HG03025 (cell line): ENCODE data around the gene LRP1B.
"Not testable (repeated sequence)": the region's sequence is repeated elsewhere in the genome, so short reads cannot be mapped to it uniquely, and the experiment has no call there.

Experiments used
- ATAC-seq: cut with Tn5 transposase; IDR thresholded peaks from one replicate; pipeline ENCODE4 v1.9.1; 2021; ENCODE audit warnings: mild to moderate bottlenecking, moderate library complexity; ENCODE audit not compliant: unreplicated experiment, low FRiP score

Gene LRP1B

DNA sequence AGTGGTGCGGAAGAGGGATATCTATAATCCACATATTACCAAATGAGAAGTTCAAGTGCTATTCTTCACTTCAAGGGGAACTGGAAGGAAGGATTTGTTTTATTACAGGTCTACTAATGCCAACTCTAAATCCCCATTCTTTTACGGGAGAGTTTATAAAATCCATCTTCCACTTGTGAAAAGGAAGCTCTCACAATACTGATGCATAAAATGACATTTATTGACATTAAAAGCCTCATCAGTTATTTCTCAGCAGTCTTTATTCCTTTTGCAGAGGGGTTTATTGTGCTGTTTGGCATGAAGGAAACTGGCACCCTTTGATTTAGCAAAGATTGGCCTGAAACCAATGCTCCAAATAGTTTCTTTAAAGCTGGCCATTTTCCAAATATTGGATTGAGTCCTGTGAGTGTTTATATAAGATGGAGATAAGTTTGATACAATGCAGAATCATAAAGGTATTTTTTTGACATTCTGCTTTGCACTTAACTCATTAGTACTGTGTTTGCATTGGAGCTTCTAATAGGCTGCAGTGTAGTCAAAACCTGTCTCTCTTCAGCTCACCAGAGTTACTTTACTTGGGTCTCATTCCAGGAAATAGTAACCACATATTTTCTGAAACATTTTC, 26.6 kb downstream of the LRP1B start:
- ATAC-seq: no peak

DNA sequence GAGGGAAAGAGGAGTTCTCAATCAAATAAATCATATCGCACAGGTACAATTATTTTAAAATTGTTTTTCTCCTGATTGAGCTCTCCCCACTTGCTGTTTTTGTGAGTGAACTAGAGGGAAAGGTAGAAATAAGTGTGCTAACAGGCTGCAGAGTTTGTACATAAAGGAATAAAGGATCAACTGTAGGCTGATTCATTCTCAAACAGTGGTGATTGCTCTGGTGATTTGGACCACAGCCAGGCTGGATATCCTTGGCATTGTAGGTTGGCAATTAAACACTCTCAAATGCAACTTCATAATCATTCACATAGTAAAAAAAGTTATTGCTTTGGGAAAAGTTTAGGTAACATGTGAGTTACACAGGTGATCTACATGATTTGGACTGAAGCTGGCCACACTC, 29.8 kb downstream of the LRP1B start:
- no peak for ATAC-seq

DNA sequence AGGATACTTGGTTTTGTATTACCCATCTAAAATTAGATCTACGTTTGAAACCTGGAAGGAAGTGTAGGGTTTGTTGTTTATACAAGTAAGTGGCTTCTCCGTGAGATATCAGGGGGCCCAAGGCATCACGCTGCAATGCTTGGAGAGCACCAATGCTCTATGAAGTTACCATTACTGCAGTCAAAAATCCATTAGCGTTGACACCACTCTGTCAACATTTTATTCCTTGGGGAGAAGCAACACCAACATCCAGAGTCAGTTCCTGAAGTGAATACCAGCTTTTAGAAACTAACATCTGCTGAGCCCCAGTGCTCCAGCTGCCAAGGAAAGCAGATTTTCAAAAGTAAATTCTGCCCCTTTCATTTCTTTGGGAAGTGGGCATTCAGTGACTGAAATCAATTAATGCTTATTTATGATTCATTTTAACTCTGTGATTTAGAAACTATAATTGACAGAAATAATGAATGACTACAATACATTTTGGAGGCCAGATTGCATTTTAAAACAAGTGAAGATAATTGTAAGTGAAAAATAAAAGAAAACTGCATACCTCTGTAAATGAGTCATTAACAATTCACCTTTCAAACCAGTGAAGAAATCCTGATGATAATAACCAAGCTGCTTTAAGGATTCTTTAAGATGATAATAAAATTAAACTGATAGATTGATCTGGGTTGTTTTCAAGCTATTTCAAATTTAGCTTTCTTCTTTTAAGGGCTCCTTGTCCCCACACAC, 30.5 kb downstream of the LRP1B start:
- no peak for ATAC-seq

DNA sequence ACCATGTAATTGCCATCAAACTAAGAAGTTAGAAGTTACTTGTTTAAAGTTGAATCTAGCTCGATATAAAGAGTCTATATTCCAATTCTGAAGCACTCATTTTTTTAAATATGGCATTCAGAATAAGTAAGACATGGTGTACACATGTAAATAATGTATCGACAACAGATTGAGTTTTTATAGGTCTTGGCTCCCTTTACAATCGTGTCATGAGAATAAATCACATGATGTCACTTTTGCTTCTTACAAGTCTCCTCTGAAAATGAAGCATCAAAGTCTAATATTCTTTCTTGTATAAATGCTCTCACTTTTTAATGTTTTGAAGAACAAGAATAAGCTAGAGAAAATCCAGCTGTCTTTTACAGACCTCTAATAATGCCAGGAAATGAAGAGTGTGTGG, 33.1 kb downstream of the LRP1B start:
- no peak for ATAC-seq

DNA sequence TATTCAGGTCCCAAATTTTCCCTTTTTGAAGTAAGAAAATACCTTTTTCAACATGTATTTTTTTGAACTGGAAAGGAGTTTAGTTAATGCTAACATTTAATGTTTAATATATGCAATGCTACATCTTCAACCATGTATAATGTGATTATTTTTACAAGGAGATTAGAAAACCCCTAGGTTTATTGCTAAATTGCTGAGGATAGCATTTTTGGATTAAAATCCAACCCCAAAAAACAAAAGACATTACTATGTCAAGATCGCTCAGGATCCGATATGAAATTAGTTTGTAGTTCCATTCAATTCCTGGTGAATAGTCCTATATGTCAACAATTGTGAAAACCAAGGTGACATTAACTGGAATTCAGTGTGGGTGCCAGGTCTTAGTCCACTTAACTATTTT, 35.2 kb downstream of the LRP1B start:
- ATAC-seq: no peak

DNA sequence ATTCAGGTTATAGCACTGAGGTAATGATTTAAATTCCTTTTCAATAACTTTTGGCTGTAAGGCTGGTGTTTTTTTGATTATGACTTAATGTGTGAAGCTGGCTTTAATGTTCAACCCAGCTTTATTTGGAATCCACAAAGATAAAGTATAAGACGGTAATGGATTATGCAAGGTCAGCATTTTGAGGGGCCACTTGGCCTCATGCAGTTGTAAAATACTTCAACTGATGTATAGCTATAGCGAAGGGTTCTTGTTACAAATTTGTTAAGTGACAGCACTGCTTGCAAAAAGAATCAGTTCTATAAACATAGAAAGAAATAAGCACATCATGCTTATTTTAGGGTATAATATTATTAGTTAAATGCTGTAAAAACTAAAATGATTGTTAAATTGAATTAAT, 36.6 kb downstream of the LRP1B start:
- ATAC-seq: no peak

DNA sequence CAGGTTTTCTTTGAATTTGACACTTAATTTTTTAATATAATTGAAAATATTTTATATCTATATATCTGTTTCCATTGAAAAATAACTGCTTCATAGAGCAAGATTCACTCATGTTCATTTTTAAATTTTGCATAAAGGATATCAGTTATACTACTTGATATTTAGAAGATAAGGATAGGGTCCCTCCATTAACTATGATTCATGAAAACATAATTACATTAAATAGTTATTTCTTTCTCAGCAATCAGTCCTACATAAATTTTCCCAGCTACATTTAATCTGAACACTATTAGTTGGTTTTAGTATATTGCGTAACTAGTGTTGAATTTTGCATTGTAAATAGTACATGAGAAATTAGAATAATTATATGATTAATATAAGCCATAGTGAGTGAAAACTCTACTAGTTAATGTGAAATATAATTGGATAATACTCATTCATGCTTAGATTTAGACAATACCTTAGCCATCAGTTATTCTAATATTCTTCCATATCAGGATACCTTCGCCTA, 42.7 kb downstream of the LRP1B start:
- no peak for ATAC-seq

DNA sequence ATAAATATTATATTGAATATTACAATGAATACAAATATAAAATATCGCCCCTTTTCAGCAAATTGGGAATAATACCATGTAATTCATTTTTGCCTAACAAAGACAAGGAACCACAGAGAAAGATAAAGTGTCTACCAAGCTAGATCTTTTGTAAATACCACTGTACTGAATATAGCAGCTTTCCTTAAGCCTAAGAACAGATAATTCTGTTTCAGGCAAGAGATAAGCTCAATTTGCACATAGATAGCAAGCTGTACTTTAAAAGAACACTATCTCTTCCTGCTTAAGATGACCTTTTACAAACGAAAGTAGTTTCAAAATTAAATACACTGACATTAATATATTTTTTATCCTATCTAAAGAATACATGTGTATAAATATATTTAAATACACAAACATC, 43.2 kb downstream of the LRP1B start:
- not testable (repeated sequence) for ATAC-seq

DNA sequence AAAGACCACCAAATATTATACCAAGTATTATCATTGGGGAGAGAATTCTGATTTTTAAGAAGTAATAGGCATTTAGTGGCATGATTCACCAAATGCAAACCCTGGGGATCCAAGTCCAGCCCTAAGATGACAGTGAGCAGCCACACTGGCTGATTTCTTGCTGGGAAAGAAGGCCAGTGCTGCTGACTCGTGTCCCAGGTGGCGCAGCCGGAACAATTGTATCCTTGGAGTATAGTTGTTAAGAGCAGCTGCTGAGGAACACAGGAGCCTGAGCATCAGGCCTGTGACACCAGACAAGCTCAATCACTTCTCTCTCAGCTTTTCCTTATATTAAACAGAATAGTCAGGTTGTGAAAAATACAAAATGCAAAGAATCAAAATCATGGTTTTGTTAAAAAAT, 48.4 kb downstream of the LRP1B start:
- no peak for ATAC-seq

DNA sequence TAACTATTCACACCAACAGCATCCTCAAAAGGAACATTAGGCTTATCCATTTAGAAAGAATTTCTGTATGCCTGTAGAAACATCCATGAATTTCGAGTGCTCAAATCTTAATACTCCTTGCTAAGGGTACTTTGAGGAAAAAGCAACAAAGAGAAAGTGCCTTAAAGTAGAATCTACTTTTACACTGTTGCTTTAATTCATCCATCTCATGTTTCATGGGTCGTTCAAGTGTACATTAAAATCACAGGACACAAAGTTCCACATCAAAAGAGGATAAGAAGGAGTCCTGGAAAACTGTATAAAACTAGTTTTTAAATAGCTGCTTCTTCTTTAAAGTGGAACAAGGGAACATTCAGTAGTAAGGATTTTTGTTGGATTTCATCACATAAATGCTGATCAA, 54.5 kb downstream of the LRP1B start:
- no peak for ATAC-seq

DNA sequence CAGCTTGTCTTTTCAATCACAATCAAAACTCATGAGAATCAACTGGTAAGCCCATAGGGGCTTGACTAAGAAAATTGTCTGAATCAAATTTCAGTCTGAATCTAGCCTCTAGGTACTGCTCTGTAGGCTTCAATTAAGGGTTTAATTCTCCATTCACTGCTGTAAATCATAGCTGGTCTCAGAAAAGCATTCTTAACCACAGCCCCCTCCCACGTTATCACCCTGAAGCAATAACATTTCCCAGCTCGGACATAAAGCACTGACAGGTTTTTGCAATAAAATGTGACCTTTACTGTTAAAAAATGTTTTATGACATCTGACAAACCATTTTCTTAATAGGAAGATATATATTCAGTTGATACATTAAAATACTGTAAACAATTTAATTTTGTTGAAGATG, 55.0 kb downstream of the LRP1B start:
- no peak for ATAC-seq

DNA sequence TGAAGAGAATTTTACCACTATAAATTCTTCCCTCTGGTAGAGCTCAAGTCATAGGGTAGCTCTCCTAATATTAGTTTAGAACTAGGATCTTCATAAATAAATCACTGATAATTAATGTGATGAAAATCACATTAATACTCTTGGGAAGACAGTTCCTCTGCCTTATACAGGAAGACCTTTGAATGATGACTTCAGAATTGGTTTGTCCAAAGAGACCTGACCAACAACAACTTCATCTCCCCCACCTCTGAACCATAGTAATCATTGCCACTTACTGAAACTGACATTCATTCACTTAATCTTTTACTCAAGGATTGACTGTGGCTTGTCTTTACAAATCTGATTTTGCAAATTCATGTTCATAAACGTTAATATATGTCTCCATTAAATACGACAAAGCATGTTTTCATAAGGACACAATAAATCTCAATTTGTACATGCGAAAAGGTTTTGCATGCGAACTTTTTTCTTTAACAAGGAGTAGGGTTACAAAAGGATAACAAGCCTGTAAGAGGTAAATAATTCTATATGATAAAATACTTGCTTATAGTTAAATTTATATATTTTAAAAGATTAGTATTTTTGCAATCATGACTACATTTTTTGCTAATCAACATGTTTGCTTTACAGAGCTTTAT, 61.4 kb downstream of the LRP1B start:
- no peak for ATAC-seq

DNA sequence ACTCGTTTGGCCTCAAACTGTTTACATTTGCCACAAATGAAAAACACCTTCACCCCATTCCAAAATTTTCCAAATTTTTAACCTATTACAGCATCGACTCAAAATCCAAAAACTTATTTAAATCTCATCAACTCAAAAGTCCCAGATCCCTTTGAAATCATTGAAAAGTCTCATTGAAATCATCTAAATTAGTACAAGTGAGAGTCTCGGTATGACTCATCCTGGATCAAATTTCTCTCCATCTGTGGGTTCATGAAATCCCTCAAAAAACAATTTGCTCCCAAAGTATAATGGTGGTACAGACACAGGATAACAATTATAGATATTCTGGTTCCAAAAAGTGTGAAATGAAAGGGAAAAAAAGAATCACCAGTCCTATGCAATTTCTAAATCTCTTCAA, 65.1 kb downstream of the LRP1B start:
- no peak for ATAC-seq

DNA sequence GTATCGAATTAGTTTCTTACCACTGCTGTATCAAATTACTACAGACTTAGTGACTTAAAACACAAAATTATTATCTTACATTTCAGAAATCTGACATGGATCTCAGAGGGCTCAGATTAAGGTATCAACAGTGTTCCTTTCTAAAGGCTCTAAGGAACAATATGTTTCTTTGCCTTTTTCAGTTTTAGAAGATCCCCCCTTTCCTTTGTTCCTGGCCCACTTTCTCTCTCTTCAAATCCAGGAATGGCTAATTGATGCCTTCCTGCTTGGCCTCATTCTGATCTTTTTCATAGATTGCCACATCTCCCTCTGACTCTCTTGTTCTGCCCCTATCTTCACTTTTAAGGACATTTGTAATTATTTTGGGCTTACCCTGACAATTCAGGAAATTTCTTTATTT, 65.7 kb downstream of the LRP1B start:
- ATAC-seq: no peak

DNA sequence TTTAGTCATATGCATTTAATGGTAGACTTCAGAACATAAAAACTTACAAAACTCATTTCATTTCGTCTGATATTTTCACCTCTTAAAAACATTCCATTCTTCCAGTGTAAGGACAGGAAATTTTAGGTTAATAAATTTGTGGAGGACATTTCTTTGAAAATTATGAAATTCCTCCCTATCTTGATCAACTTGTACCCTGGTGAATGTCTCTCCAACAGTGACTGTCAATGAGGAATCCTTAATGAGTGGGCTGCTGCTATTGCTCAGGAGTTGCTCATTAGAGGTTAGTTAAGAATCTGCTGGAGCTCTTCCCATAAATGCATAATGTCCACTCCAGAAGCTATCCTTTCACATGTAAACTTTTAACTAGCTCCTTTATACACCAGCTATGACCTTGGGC, 69.1 kb downstream of the LRP1B start:
- no peak for ATAC-seq

DNA sequence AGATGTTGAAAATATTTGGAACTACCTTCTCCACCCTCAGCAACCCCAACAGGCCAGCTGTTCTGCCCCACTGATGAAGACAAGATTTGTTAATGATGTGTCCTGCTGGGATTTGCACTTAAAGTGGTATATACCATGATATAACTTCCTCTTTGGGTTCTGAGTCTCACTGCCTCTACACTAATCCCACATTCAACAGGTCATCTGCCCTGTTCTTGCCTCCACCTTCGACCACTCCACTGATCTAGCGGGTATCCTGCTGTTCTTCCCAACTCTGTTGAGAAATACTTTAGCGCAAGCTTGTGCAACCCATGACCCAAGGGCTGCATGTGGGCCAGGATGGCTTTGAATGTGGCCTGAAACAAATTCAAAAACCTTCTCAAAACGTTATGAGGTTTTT, 72.7 kb downstream of the LRP1B start:
- no peak for ATAC-seq

DNA sequence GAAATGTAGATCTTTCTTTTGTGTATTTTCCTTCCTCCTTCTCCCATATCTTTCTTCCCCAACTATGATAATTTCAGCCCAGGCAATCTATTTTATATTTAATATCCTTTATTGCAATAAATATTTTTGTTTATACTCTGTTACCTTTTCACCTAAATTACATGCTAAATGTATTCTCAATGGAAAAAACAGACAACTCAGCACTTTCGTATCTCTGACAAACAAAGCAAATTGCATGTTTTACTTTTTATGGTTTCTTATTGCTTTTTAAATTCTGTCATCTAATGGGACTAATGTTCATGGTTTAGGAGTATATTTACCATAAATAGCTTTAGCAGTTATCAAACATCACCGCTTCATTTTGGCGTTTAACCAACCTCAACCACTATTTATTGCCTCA, 74.0 kb downstream of the LRP1B start:
- ATAC-seq: no peak

DNA sequence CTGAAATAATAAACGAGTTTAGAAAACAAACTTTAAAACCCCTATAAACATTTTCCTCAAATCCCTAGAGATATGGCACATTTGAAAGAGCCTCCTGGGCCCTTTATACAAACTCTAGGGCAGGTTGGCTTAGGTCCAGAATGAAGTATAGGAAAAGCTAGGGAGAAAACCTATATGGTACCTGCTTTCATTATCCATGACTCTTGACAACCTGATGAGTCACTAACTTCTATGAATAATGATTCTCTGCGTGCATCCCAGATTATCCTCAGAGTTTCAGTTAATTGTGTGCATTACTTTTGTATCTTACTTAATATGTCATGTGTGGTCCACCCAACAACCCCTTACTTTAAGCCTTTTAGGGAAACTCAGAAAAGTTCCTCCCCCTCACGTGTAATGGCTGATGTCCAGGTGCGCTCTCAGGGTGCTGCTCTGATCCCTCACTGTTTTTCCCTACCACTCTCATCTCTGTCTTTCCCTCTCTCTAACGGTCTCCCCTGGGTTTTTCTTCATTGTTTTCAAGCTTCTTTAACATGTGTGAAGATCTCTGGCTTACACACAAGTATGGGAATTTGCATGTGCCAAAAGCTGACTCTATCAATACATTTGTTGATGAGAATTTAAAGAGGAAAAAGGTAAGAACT, 78.5 kb downstream of the LRP1B start:
- no peak for ATAC-seq

DNA sequence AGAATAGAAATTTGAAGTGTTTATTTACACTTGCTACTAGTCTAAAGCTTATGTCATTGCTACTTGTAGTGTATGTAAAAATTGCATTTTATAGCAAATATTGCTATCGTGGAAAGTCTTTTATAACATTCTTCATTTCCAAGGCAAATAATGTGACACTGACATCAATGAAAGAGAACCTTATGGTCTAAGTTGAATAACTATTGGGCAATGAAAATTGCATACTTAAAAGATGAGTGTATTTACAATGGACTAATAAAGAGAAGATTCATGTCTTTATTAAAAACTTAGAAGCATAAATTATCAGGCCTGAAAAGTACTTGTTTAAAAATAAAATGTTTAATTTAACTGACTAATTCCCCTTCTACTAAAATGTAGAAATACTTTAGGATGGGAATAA, 82.2 kb downstream of the LRP1B start:
- ATAC-seq: no peak

DNA sequence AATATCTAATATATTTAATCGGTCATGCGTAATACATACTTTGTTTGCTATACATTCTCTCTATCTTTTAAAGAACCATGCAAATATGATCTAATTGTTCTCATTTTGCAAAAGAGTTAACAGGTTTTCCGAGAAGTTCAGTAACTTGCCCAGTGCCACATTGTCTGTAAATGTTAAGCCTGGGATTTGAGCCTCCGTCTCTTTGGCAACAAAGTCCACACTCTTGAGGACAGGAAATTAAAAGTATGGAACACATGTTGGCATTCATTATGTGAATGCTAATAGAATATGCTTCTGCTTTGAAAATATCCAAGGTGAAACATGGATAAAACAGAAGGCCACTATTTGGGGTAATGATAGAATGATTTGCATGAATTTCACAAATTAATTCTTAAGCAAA, 85.2 kb downstream of the LRP1B start:
- ATAC-seq: no peak

DNA sequence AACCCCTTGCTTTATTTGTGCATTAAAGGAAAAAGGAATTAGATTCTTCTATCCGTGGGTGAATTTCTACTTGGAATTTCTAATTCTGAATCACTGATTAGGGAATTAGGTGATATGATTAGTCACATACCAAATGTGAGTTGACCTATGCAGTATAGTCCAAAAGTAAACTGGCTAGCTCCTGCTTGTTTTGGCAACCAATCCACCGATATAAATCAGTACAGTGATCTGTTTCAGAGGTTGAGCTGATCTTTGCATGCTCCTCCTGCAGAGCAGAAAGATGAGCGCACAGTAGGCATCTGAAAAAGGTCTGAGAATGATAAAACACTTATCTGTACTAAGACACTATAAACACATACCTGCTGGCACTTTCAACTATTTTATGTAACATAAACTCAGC, 86.6 kb downstream of the LRP1B start:
- no peak for ATAC-seq
